Loucy (cell line): Measurements from ENCODE around the gene APOL2.

ENCODE experiments used
- EZH2phosphoT487 ChIP-seq: fragments of 200-600 bp; IDR thresholded peaks from 2 replicates; pipeline ENCODE4 v1.6.1; 2018; ENCODE audit warnings: antibody characterized with exemption, mild to moderate bottlenecking, moderate library complexity, borderline replicate concordance
- TF ChIP-seq, protein P1 (sequence below): fragments of 200-600 bp; sonication (generic); conservative IDR thresholded peaks from 2 replicates; pipeline ENCODE4 v1.5.1; 2014; ENCODE audit warnings: mild to moderate bottlenecking, antibody characterized with exemption, low read length

DNA sequence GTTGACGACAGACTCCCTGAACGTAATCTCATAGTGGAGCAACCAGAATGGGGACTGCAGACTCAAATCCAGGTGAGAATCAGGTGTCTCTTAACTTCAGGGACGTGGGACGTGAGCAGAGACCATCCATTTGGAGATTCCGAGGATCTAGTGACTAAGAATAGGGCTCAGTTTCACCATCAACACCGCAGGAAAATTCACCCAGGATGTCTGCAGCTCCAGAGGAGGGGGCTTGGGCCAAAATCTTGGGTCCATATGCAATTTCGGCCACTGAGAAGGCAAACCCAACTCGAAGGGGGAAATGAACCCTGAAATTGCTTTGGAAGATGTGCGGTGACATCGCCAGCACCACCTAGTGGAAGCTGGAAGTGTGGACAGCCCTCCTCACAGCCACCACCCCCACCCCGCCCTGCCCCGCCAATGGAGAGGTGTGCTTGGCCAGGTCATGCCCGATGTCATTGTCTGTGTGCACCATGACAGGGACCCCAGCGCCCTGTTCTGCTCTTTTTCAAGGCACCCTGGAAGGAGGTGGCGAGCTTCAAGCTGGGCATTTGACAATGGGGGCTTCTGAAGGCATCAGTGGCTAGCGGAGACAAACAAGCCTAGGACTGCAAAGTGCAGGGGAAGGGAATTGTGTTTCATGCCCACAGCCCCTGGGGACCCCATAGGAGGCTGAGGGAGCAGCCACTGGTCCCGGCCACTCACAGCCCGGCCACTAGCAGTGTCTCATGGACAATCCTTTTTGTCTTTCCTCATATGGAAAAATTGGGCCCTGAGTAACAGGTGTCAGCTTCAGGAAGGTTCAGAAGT lies 38.4 kb upstream of the APOL2 start:
- TF ChIP-seq, protein P1, sequence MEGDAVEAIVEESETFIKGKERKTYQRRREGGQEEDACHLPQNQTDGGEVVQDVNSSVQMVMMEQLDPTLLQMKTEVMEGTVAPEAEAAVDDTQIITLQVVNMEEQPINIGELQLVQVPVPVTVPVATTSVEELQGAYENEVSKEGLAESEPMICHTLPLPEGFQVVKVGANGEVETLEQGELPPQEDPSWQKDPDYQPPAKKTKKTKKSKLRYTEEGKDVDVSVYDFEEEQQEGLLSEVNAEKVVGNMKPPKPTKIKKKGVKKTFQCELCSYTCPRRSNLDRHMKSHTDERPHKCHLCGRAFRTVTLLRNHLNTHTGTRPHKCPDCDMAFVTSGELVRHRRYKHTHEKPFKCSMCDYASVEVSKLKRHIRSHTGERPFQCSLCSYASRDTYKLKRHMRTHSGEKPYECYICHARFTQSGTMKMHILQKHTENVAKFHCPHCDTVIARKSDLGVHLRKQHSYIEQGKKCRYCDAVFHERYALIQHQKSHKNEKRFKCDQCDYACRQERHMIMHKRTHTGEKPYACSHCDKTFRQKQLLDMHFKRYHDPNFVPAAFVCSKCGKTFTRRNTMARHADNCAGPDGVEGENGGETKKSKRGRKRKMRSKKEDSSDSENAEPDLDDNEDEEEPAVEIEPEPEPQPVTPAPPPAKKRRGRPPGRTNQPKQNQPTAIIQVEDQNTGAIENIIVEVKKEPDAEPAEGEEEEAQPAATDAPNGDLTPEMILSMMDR: peak; percentile 73
- no peak for TF ChIP-seq EZH2phosphoT487
